ENCODE results near the gene POP7.
"Not testable (repeated sequence)": the region's sequence is repeated elsewhere in the genome, so short reads cannot be mapped to it uniquely, and the experiment has no call there.

The POP7 gene

DNA sequence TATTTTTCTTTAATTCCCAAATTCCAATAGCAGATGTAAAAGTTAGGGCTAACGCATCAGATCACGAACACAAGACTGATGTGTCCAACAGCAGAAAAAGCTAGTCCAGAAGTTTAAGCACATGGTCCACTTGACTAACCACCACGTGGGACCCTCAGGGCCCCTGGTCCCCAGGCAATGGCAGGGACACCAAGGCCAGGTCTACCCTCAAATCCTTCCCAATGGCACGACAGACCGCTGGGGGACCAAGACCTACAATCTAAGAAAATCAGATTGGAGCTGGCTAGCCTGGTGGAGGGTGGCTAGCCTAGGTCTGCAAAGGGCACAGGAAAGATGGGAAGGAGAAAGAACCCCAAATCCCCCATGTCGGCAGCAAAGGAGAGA, 13.4 kb upstream of the POP7 start:
- no peak for DNase-seq

- DNase-seq, result no peak
These were observed 12.4 kb upstream of the POP7 start for GRCh38 chr7:100693312-100694097.

DNA sequence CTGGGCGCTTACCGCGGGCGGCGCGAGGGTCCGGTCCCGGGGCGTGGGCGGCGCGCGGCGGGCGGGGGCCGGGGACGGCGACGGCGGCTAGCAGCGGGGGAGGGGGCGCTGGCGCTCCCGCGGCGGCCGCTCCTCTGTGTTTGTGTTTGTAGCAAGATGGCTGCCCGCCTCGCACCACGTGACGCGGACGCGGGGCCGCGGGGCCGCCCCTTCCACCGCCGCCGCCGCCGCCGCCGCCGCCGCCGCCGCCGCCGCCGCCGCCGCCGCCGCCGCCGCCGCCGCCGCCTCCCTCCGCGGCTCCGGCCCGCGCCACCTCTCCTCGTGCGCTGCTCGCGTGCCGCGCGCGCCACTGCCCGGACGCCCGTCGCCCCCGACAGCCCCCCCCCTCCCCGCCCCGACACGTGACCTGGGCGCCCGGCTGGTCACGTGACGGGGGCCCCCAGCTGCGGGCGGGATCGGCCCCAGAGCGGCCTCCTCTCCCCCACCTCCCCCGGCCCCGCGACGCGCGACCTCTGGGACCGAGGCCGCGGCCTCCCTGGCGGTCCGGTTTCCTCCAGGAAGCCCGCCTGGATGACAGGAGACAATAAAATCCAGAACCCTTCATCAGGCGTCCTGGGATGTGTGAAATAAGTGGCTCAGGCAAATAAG, 11.7 kb upstream of the POP7 start, which contains the start of gene GIGYF1:
GIGYF1 (minus strand) TSS at position 153 of the 648 bp plus-strand sequence. CDS start 6,012 bp downstream, outside the sequence.
- peak; percentile 71 for DNase-seq

DNA sequence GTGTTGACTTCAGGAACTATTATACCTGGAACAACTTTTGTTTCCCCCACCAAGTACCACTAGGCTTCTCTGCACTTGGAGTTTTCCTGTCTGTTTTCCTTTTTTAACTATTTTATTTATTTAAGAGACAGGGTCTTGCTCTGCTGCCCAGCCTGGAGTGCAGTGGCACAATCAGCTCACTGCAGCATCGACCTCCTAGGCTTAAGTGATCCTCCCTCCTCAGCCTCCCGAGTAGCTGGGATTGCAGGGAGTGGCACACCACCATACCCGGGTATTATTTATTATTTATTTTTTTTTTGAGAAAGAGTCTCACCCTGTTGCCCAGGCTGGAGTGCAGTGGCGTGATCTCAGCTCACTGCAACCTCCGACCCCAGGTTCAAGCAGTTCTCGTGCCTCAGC, 9.8 kb upstream of the POP7 start:
- DNase-seq, result no peak

DNA sequence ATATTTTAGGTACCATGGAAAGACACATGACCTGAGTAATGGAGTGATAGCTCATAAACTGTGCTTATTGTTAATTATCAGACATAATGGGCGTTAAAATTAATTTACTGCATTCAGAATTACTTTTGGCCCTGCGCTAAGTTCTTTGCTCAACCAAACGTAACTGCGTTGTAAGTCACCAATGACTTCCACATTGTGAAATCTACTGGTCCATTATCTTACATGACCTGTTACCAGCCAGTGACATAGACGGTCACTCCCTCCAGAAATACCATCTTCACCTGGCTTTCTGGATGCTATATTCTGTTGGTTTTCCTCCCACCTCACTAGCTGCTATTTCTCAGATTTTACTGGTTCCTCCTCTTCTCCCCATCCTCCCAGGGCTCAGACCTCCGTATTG, 6.9 kb upstream of the POP7 start:
- DNase-seq, result no peak

DNA sequence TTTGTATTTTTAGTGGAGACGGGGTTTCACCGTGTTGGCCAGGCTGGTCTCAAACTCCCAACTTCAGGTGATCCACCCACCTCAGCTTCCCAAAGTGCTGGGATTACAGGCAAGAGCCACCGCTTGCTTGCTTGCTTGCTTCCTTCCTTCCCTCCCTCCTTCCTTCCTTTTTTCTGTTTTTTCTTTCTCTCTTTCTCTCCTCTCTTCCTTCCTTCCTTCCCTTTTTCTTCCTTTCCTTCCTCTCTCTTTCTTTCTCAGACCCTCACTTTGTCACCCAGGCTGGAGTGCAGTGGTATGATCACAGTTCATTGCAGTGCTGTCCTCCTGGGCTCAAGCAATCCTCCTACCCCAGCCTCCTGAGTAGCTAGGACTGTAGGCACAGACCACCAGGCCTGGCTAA, 4.8 kb upstream of the POP7 start:
- not testable (repeated sequence) for DNase-seq

GRCh38 chr7:100705320-100705752, 585 bp upstream of the POP7 start:
- DNase-seq, result peak; percentile 69

DNA sequence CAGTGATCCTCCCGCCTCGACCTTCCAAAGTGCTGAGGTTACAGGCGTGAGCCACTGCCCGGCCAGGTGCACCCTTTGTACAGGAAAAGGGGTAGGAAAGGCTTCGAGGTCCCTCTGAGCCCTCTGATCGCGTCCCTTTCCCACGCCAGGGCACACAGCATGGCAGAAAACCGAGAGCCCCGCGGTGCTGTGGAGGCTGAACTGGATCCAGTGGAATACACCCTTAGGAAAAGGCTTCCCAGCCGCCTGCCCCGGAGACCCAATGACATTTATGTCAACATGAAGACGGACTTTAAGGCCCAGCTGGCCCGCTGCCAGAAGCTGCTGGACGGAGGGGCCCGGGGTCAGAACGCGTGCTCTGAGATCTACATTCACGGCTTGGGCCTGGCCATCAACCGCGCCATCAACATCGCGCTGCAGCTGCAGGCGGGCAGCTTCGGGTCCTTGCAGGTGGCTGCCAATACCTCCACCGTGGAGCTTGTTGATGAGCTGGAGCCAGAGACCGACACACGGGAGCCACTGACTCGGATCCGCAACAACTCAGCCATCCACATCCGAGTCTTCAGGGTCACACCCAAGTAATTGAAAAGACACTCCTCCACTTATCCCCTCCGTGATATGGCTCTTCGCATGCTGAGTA, 871 bp downstream of the POP7 start:
- DNase-seq, result no peak

DNA sequence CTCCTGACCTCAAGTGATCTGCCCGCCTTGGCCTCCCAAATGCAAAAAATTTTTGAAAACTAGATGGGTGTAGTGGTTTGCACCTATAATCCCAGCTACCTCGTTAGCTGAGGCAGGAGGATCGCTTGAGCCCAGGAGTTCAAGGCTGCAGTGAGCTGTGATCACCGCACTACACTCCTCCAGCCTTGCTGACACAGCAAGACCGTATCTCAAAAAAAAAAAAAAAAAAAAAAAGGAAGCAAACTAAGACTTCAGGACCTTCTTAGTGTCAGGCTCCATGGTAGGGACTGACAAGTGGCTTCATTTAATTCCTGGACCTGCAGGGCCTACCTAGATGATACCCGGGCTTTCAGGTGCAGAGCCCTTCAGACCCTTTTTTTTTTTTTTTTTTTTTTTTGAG, 2.5 kb downstream of the POP7 start:
- no peak for DNase-seq

GRCh38 chr7:100710452-100710851, 4.5 kb downstream of the POP7 start:
- no peak for DNase-seq

GRCh38 chr7:100711369-100711768, 5.4 kb downstream of the POP7 start:
- no peak for DNase-seq

DNA sequence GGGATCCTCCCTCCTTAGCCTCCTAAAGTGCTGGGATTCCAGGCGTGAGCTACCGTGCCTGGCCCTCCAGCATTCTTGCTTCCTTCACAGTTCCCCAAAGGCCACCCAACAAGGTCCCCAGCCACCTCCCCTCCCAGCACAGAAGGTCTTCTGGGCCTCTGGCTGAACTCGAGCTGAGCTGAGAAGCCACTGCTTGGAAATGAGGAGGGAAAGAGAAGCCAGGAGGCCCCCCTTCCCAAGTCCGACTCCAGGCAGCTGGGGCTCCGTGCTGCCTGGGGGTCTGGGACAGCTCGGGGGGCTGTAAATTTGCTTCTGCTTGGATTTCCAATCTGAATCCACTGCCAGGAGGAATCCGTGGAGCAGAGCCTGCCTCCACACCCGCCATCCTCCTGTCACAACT, 8.8 kb downstream of the POP7 start:
- no peak for DNase-seq

- not testable (repeated sequence) for DNase-seq
These were observed 11.2 kb downstream of the POP7 start for GRCh38 chr7:100717073-100717472.

DNA sequence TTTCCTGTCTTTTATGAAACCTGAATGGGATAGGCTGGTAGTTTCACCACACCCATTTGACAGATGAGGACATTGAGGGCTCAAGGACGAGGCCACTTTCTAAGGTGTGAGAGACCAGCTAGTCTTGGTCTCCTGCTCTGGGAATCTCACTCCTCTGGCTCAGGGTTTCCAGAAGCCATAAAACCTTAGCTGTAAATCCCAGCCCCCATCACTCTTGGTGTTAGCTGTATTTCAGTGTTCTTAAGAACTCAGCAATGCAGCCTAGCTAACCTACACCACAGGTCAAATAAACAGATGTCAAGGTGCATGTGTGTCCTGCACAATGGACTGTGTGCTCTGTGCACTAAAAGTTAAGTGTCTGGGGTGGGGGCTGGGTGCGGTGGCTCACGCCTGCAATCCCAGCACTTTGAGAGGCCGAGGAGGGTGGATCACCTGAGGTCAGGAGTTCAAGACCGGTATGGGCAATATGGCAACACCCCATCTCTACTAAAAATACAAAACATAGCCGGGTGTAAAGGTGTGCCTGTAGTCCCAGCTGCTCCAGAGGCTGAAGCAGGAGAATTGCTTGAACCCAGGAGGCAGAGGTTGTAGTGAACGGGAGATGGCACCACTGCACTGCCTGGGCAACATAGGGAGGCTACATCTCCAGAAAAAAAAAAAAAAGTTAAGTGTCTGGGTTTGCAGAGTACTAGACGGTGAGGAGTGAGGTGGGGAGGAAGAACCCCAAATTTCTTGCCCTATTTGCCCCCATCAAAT, 13.8 kb downstream of the POP7 start:
- peak; percentile 41 for DNase-seq

DNA sequence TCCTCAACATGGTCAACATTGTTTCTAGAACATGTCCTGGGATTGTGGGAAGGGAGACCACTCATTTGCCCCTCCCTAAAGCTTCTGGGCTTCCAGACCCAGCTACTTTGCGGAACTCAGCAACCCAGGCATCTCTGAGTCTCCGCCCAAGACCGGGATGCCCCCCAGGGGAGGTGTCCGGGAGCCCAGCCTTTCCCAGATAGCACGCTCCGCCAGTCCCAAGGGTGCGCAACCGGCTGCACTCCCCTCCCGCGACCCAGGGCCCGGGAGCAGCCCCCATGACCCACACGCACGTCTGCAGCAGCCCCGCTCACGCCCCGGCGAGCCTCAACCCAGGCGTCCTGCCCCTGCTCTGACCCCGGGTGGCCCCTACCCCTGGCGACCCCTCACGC, 14.4 kb downstream of the POP7 start, which contains the start of gene EPO:
EPO (plus strand) TSS at position 190 of the 392 bp plus-strand sequence. CDS start 513 bp downstream, outside the sequence.
- DNase-seq, result no peak

GRCh38 chr7:100720671-100721504, 15.0 kb downstream of the POP7 start:
- DNase-seq, result no peak

DNA sequence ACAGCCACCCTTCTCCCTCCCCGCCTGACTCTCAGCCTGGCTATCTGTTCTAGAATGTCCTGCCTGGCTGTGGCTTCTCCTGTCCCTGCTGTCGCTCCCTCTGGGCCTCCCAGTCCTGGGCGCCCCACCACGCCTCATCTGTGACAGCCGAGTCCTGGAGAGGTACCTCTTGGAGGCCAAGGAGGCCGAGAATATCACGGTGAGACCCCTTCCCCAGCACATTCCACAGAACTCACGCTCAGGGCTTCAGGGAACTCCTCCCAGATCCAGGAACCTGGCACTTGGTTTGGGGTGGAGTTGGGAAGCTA, 15.5 kb downstream of the POP7 start:
- DNase-seq, result no peak

DNA sequence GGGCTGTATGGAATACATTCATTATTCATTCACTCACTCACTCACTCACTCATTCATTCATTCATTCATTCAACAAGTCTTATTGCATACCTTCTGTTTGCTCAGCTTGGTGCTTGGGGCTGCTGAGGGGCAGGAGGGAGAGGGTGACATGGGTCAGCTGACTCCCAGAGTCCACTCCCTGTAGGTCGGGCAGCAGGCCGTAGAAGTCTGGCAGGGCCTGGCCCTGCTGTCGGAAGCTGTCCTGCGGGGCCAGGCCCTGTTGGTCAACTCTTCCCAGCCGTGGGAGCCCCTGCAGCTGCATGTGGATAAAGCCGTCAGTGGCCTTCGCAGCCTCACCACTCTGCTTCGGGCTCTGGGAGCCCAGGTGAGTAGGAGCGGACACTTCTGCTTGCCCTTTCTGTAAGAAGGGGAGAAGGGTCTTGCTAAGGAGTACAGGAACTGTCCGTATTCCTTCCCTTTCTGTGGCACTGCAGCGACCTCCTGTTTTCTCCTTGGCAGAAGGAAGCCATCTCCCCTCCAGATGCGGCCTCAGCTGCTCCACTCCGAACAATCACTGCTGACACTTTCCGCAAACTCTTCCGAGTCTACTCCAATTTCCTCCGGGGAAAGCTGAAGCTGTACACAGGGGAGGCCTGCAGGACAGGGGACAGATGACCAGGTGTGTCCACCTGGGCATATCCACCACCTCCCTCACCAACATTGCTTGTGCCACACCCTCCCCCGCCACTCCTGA, 16.7 kb downstream of the POP7 start:
- no peak for DNase-seq

GRCh38 chr7:100723732-100724275, 17.9 kb downstream of the POP7 start:
- DNase-seq, result no peak

GRCh38 chr7:100724364-100724763, 18.4 kb downstream of the POP7 start:
- DNase-seq, result not testable (repeated sequence)
